MM.1S (cell line): Measurements from ENCODE around the gene FAM120B.

ENCODE experiments used
- DNase-seq: peaks from one replicate; pipeline ENCODE4 v3.0.0-alpha.2; 2015
- H2AFZ ChIP-seq: fragments of 300-600 bp; sonication (generic); 2 replicates; pipeline ENCODE4 v1.6.0; 2016; ENCODE audit warnings: antibody characterized with exemption, low read length
- H3F3A ChIP-seq: fragments of 300-600 bp; sonication (generic); 2 replicates; pipeline ENCODE4 v1.6.1; 2016; ENCODE audit warnings: mild to moderate bottlenecking, antibody characterized with exemption, low read length, moderate library complexity, mixed read lengths; ENCODE audit not compliant: insufficient read depth
- H3K27ac ChIP-seq: fragments of 300-600 bp; sonication (generic); 2 replicates; pipeline ENCODE4 v1.5.1; 2016; ENCODE audit warnings: mild to moderate bottlenecking, low read length
- H3K27me3 ChIP-seq: fragments of 300-600 bp; sonication (generic); replicated peaks from 2 replicates; pipeline ENCODE4 v1.6.0; 2016; ENCODE audit warnings: low read length; ENCODE audit not compliant: insufficient read depth
- H3K36me3 ChIP-seq: fragments of 300-600 bp; sonication (generic); replicated peaks from 2 replicates; pipeline ENCODE4 v1.6.1; 2016; ENCODE audit warnings: mild to moderate bottlenecking, low read length, mixed read lengths; ENCODE audit not compliant: insufficient read depth
- H3K4me1 ChIP-seq: fragments of 300-600 bp; sonication (generic); 2 replicates; pipeline ENCODE4 v1.6.1; 2016; ENCODE audit warnings: low read length, mixed read lengths
- H3K4me2 ChIP-seq: fragments of 300-600 bp; sonication (generic); 2 replicates; pipeline ENCODE4 v1.6.0; 2016; ENCODE audit warnings: low read depth, low read length
- H3K4me3 ChIP-seq: fragments of 300-600 bp; sonication (generic); 2 replicates; pipeline ENCODE4 v1.5.1; 2016; ENCODE audit warnings: low read length, mixed read lengths
- H3K79me2 ChIP-seq: fragments of 300-600 bp; sonication (generic); 2 replicates; pipeline ENCODE4 v1.6.1; 2016; ENCODE audit warnings: mixed run types, low read length, mixed read lengths
- H3K9ac ChIP-seq: fragments of 300-600 bp; sonication (generic); 2 replicates; pipeline ENCODE4 v1.6.1; 2016; ENCODE audit warnings: low read length, mixed read lengths
- H3K9me2 ChIP-seq: fragments of 300-600 bp; sonication (generic); replicated peaks from 2 replicates; pipeline ENCODE4 v1.6.1; 2016; ENCODE audit warnings: mild to moderate bottlenecking, low read length, mixed read lengths; ENCODE audit not compliant: insufficient read depth
- H3K9me3 ChIP-seq: fragments of 300-600 bp; sonication (generic); replicated peaks from 2 replicates; pipeline ENCODE4 v1.6.1; 2016; ENCODE audit warnings: mild to moderate bottlenecking, low read length, mixed read lengths; ENCODE audit not compliant: insufficient read depth
- H4K20me1 ChIP-seq: fragments of 300-600 bp; sonication (generic); 2 replicates; pipeline ENCODE4 v1.6.1; 2016; ENCODE audit warnings: mild to moderate bottlenecking, low read length, moderate library complexity, mixed read lengths; ENCODE audit not compliant: insufficient read depth
- CTCF ChIP-seq: fragments of 300-600 bp; sonication (generic); IDR thresholded peaks from 2 replicates; pipeline ENCODE4 v1.5.1; 2016; ENCODE audit warnings: antibody characterized with exemption, low read length, mixed read lengths
- EZH2 ChIP-seq: fragments of 300-600 bp; sonication (generic); optimal IDR thresholded peaks from 2 replicates; pipeline ENCODE3; 2017; ENCODE audit warnings: low read depth, mild to moderate bottlenecking, antibody characterized with exemption, low read length, mixed read lengths
- EZH2phosphoT487 ChIP-seq: fragments of 300-600 bp; sonication (generic); IDR thresholded peaks from 2 replicates; pipeline ENCODE4 v1.6.1; 2018; ENCODE audit warnings: antibody characterized with exemption, low read length

The FAM120B gene

DNA sequence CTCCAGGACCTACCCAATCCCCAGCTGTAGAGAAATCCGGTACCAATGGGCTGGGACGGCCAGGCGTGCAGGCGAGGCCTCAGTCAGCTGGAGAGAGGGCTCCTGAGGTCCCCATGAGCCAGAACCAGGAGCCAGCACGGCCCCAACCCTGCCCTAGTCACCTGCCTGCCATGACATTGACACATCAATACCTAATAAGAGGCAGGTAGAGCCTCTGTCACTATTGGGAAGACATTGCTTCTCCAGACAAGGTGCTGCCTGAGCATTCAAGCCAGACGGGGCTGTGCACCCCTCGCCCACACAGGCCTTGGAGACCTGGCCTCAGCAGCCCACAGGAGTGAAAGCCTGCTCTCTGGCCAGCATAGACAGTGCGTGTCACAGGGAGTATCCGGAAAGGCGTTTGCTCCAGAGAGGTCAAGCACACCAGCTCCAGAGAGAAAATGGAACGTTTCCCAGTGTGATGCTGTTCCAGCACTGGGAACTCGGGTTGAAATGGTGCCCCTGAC lies 19.1 kb upstream of the FAM120B start:
- Histone ChIP-seq H2AFZ (no peak overlapping the region), H3K9ac (no peak overlapping the region), H3F3A (no peaks in the 10 kb centered on the region), H3K27me3 (peaks cover 41% of the 10 kb centered on the region), H3K36me3 (no peaks in the 10 kb centered on the region), H4K20me1 (no peaks in the 10 kb centered on the region), H3K4me3 (no peak overlapping the region), H3K27ac (no peak overlapping the region), H3K4me1 (no peaks in the 10 kb centered on the region), H3K79me2 (no peaks in the 10 kb centered on the region), H3K9me2 (no peaks in the 10 kb centered on the region), H3K9me3 (no peaks in the 10 kb centered on the region), H3K4me2 (no peak overlapping the region)
- TF ChIP-seq CTCF, result no peak
- TF ChIP-seq EZH2, result no peak
- TF ChIP-seq EZH2phosphoT487, result no peak
- no peak for DNase-seq

DNA sequence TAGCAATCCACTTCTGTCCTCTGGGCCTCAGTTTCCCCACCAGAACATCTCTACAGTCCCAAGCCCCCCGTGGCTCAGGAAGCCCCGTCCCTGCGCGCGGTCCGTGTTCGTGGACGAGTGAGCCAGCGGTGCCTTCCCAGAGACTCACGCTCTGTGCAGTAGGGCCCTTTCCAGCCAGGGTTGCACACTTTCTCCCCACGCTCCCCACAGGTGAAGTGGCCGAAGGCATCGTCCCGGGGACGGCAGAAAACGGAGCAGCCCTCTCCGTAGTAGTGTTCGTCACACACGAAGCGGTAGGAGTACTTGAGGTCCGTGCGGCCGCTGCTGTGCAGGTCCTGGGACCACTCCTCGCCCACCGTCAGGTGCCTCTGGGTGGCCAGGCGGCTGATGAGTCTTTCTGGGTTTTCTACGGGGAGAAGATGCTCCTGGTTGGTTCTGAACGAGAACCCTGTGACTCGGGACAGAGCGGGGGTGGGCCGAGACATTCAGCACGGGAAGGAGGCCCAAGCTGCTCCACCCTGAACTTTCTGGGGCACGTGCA lies 18.4 kb upstream of the FAM120B start:
- H3K36me3 ChIP-seq, result no peaks in the 10 kb centered on the region
- no peak for TF ChIP-seq EZH2phosphoT487
- TF ChIP-seq CTCF, result no peak
- no peak for TF ChIP-seq EZH2
- DNase-seq, result no peak
- no peak overlapping the region for H3K4me3 ChIP-seq
- H4K20me1 ChIP-seq, result no peaks in the 10 kb centered on the region
- no peaks in the 10 kb centered on the region for H3K79me2 ChIP-seq
- H3K27ac ChIP-seq, result no peak overlapping the region
- H3K4me1 ChIP-seq, result no peaks in the 10 kb centered on the region
- H2AFZ ChIP-seq, result no peak overlapping the region
- no peaks in the 10 kb centered on the region for H3K9me3 ChIP-seq
- H3K9ac ChIP-seq, result no peak overlapping the region
- H3K9me2 ChIP-seq, result no peaks in the 10 kb centered on the region
- no peaks in the 10 kb centered on the region for H3F3A ChIP-seq
- H3K27me3 ChIP-seq, result peaks cover 49% of the 10 kb centered on the region
- H3K4me2 ChIP-seq, result no peak overlapping the region

DNA sequence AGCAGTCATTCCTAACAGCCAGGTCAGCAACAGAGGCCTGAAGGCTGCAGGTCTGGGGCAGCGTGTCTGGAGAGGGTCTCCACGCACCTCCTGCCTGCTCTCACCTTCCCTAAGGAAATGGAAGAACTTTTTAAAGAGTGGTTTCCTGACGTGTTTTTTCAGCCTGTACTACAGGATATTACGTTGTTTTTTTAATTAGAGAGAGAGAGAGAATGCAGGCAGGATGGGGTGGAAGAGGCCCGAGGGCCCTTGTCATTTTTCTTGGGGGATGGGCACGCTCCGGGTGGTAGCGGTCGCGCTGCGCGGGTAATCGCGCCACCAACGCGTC lies 17.7 kb upstream of the FAM120B start:
- no peak overlapping the region for H3K9ac ChIP-seq
- no peaks in the 10 kb centered on the region for H3K9me3 ChIP-seq
- H3K27ac ChIP-seq, result no peak overlapping the region
- H3K36me3 ChIP-seq, result no peaks in the 10 kb centered on the region
- H3K27me3 ChIP-seq, result peaks cover 54% of the 10 kb centered on the region
- no peak overlapping the region for H3K4me2 ChIP-seq
- H3K9me2 ChIP-seq, result no peaks in the 10 kb centered on the region
- no peak for DNase-seq
- H3F3A ChIP-seq, result no peaks in the 10 kb centered on the region
- no peak overlapping the region for H2AFZ ChIP-seq
- no peaks in the 10 kb centered on the region for H3K4me1 ChIP-seq
- no peak overlapping the region for H3K4me3 ChIP-seq
- no peaks in the 10 kb centered on the region for H4K20me1 ChIP-seq
- H3K79me2 ChIP-seq, result no peaks in the 10 kb centered on the region
- no peak for TF ChIP-seq EZH2phosphoT487
- no peak for TF ChIP-seq CTCF
- TF ChIP-seq EZH2, result no peak
